HG03139 (cell line): Measurements from ENCODE around the gene ATXN1.
"Not testable (repeated sequence)": the region's sequence is repeated elsewhere in the genome, so short reads cannot be mapped to it uniquely, and the experiment has no call there.

Source experiments
- ATAC-seq: cut with Tn5 transposase; IDR thresholded peaks from one replicate; pipeline ENCODE4 v1.9.1; 2021; ENCODE audit not compliant: unreplicated experiment

The ATXN1 gene

DNA sequence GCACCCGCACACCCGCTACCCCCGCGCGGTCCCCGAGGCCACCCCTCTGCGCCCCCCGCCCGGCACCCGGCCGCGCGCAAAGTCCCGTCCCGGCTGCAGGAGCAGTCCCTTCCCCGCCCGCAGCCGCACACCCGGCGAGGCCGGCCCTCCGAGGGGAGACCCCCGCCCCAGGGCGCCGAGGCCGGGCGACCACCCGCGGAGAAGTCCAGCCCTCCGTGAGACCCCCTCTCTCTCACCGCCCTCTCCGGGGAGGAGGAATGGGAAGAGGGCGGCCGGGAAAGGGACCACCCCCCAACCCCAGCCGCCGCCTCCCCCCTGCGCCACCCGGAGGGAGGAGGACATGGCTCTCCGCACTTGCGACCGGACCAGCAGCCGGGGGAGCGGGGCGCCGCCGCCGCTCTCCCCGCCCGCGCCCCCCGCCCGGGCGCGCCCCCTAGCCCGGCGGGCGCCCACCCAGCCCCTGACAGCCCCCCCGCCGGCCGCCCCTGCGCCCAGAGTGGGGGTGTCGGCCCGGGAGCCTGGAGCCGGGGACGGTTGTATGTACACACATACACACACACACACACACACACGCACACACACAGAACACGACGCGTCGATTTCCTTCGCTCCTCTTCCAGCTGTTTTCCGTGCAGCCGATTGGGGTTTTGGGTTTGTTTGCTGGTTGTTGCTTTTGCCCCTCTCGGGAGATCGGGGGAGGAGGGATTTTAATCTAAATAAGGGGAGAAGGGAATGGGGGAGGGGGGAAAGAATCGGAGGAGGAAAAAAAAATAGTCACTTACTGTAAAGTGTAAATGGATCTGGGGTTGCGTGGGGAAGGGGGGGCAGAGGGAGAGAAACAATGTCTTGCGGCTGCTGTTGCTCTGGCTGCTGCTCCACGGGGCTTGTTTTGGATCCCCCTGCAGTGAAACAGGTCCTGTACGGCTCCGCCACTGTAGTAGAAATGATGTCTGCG lies at the start of gene ATXN1:
Gene ATXN1 (minus strand): TSS at position 945 of the 955 bp plus-strand sequence.
- no peak for ATAC-seq

DNA sequence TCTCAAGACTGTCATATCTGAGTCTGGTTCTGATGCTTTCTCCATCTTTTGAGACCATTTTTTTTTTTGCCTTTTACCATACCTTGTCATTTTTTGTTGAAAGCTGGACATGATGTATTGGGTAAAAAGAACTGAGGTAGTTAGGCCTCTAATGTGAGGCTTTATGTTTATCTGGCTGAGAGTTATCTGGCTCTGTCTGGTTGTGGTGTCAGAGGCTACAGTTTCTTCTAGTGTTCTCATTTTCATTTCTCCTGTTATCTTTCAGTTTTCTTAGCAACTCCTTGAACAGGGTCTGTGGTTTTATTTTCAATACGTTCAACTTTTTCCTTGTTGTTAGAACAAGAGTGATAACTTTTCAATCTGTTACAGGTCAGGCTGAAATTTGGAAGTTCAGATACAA lies 49.2 kb upstream of the ATXN1 start:
- no peak for ATAC-seq

DNA sequence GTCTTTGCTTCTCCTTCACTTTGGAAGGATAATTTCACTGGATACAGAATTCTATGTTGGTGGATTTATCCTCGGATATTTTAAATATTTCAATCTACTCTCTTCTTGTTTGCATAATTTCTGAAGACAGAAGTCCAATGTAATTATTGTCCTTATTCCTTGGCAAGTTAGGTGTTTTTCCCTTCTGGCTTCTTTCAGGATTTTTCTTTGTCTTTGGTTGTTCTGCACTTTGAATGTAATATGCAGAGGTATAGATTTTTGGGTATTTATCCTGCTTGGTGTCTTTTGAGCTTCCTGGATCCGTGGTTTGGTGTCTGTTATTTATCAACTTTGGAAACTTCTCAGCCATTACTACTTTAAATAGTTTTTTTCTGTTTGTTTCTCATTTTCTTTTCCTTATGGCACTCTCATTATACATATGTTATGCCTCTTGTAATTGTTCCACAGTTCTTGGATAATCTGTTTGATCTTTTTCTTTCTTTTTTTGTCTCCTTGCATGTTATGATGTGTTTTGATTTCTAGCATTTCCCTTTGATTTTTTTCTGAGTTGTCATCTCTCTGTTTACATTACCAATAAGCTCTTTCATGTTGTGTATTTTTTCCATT lies 48.6 kb upstream of the ATXN1 start:
- no peak for ATAC-seq

DNA sequence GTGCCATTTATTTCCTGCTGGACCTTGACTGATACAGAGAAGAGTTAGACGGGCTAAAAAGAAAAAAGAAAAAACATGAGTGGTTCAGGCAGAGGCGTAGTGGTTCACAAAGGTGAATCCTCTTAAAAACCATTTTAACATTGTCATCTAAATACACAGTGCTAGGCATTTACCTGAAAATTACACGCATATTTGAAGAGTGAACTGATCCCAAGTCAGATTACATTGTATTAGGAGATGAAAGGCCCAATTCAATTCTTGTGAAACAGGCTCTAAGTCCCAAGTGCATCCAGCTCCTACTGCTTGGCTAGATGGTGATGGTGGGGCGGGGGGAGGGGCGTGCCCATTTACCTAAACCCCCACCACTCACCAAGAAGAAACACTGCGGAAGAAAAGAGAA lies 46.7 kb upstream of the ATXN1 start:
- ATAC-seq, result no peak

DNA sequence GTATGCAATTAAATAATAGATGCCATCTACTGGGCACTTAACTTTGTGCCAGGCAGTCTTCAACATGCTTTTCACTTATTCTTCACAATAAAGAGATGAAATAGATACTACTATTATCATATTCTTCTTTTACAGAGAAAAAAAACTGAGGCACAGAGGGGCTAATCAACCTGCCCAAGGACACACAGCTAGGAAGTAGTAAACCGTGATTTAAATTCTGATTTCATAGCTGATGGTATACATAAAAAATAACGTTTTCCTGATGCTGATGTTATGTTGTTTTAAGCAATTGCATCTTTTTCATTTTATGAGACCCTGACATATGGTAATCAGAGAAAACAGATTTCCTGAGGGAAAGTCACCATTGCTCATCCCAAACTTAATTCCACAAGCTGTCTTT lies 45.1 kb upstream of the ATXN1 start:
- ATAC-seq, result no peak

DNA sequence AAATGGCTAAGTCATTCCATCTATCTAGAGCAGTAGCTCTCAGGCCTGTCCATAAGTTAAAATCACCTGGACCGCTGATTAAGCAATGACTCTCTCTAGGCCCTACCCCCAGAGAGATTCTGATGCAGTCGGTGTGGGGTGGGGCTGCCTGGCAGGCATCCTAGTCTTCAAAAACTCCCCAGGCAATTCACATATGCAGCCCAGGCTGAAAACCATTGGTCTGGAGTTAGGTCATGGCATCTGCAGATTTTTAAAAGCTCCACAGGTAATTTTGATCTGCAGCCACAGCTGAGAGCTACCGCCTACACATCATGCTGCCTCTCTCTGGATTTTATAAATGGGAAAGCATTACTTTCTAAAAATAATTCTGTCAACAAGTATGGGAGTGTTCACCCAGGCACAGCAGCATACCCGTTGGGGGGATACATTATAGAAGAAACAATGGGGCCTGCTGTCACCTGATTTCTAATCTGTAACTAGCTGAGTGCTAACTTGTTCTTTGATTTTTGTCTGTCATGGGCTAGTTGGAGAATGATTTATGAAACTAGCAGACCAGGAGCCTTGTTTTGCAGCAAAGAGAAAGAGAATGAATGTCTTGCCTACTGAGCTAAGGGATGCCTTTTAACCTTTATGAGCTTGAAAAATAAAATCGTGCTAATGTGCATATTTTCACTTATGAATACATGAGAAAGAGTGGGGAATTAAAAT lies 44.1 kb upstream of the ATXN1 start:
- ATAC-seq, result no peak

DNA sequence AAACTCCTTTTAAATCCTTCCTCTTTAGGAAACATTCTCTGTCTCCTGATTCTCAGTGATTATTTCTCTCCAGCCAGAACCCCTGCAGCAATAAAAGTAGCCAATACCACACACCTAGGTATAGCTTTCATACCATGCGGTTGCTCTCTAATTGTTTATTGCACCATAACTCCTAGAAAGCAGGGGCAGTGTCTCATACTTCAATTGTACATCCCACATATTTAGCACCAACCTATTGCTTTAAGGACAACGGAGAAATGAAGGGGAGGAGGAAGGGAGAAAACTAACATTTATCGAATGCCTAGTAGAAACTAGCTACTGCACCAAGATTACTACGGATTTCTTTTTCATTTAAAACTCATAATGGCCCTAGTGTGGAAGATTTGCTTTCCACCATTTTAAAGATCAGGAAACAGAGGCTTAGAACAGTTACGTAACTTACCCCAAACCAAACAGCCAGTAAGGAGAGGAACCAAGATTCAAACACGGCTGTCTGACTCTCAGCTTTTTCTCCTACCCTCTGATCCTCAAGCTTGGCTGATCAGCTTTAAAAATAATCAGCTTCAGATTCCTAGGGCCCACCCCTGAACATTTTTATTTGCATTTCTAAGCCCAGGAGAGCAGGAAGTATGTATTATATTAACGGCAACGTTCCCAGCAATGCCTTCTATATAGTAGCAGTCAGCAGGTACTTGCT lies 43.4 kb upstream of the ATXN1 start:
- no peak for ATAC-seq

DNA sequence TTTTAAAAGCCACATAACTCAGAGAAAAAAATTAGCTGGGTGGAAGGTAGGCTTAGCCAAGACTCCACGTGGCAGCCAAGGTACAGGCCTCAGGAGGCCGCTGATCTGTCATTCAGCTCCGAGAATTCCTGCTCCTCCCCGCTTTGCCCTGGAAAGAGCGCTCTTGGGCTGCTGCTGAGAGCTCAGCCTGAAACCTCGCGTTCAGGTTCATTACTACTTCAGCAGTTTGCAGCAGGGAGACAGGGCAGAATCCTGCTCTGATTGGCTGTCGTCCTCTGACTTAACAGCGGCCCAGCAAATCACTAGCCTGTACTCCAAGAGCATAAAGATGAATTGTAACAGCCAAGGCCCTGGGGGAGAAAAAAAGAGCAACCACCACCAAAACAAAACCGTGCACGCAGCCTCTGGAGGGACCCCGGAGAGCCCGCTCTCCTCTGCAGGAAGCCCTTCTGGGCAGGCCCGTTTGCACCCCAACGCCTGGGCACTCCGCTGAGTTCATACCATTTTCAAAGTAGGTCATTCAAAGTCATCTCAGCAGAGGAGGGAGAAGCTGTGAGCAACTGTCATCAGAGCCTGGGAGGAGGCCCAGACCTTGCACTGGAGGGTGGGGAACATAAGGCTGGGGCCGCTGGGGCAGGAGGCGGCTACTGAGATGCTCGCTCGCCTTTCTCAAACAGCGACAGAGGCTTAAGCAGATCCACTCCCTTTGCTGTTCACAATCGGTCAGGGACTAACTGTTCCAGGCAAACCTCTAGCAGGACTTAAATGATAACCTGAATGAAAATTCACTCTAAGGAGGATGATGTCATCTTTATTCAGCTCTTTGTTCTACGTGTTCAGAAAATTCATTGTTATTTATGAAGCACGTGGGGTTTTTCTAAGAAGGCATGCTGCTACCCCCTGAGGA lies 42.3 kb upstream of the ATXN1 start:
- ATAC-seq, result no peak

DNA sequence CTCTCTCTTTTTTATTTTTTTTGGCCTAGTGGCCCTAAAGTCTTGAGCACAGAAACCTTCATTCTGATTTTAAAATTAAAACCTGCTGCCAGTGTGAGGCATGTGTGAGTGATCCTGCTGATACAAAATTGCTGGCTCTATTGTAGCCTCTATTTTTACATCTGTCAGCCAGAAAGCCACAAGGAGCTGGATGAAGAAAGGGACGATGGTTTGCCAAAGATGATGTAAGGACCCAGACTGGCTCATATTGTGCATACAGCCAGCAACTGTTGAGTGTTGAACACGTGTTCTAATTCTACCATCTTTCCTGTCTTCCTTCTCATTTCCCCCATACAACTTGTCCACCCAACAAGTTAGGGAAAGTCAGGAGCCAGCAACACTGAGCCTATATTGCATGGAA lies 40.8 kb upstream of the ATXN1 start:
- no peak for ATAC-seq

DNA sequence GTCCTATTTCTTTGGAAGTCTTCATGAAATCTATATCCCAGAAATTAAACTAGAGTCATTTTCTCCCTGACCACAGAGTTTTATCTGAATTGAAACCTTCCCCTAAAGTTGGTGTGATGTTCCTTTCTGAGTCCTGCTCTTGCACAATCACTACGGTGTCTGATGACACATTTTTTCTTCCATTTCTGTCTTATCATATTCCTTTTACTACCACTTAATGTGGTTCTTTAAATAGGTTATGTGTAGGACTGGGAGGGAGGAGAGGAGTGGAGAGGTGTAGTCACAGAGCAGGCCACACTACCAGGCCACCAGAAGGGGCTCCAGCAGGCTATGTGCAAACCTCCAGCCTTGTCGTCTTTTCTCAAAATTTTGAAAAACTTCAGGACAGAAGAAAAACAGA lies 39.7 kb upstream of the ATXN1 start:
- ATAC-seq, result no peak

DNA sequence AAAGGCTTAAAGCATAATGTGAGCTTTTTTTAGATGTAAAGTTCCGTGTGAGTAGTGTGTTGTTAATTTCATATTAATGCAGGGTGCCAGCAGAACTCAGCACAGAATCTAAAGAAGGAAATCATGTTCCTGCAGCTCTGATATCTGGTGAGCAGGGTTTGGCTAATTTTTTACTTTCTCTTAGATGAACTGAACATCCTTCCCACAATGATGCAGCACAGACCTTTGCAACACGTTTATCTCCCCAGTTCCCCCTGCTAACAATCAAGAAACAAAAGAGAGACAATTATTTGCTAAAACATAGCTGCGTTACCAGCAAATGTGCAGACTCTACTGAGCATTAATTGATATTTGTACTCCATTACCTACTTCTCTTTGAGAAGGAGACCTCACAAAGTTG lies 39.1 kb upstream of the ATXN1 start:
- ATAC-seq, result no peak

DNA sequence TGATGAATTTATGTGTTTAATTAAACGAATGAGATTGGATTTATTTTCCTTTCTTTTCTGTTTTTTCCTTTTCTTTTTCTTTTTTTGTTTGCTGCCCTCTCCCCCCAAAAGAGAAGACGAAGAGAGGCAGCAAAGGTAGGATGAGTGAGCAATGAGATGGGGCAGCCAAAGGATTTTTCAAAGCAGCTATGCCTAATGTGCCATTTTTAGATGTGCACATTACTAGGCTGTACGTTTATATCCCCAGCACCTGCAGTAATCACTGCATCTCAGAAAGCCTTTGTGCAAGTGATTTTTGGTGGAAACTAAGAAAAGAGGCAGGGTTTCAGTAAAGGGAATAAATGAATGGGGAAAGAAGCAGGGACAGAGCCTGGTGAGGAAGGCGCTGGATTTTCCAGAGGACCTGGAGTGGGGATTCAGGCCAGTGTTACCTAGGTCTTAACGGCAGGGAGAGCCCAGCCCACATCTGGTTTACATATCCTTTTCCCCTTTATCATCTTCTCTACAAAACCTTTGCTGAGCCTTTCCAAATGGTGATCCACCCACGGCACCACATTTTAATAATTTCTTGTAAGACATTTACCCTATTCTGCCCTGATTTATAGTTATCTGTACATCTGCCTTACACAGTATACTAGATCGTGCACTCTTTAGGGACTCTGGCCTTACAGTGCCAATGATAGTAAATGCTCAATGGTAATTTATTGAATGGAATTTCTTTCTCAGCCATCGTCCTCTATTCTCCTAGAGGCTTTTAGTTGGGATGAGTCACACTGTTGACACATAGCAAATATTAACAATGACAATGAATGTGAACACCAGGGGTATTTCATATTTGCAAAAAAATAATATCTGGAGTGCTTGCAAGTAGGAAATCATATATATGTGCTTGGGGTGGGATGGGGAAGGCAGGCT lies 38.3 kb upstream of the ATXN1 start:
- no peak for ATAC-seq

DNA sequence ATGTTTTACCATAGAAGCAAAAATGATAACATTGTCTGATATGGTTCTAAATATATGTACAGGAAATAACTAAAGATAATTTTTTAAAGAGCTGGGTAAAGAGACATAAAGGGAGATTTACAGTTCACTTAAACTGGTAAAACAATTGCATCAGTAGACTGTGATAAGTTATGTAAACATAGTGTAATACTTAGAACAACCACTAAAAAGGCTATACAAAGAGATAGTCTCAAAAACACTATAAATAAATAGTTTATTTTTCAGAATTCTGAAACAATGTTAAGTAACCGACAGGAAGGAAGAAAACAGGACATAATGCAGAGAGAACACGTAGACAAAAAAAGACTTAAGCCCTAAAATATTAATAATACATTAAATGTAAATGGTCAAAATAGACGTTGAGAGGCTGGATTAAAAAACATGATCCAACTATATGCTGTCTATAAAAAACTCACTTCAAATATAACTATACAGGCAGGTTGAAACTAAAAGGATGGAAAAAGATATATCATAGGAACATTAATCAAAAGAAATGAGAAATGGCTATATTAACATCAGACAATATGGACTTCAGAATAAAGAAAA lies 32.7 kb upstream of the ATXN1 start:
- ATAC-seq, result no peak

DNA sequence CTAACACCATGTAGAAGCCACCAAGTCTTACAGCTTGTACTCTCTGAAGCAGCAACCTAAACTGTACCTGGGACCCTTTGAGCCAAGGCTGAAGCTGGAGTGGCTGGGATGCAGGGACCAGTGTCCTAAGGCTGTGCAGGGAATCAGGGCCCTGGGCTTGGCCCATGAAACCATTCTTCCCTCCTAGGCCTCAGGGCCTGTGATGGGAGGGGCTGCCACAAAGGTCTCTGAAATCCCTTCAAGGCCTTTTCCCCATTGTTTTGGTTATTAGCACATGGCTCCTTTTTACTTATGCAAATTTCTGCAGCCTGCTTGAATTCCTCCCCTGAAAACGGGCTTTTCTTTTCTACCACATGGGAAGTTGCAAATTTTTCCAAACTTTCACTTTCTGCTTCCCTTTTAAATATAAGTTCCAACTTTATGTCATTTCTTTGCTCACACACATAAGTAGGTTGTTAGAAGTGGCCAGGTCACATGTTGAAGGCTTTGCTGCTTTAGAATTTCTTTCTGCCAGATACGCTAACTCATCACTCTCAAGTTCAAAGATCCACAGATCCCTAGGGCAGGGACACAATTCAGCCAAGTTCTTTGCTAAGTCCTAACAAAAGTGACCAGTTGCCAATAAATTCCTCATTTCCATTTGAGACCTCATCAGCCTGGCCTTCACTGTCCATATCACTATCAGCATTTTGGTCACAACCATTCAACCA lies 28.2 kb upstream of the ATXN1 start:
- ATAC-seq, result no peak

DNA sequence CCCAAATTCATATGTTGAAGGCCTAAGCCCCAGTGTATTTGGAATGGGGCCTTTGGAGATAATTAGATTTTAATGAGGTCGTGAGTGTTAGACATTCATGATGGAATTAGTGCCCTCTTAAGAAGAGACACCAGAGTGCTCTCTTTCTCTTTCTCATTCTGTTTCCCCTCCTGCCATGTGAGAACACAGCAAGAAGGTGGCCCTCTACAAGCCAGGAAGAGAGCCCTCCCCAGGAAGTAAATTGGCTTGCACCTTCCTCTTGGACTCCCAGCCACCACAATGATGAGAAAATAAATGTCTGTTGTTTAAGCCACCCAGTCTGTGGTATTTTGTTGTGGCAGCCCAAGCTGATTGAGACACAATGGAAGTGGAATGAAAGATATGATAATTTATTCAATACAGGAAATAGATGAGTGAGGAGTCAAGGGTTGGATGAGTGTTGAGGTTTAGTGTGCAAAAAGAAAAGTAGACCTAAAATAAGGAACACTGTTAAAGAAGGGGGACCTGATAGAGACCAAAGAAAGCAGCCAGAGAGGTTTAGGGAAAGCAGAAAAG lies 25.9 kb upstream of the ATXN1 start:
- no peak for ATAC-seq

DNA sequence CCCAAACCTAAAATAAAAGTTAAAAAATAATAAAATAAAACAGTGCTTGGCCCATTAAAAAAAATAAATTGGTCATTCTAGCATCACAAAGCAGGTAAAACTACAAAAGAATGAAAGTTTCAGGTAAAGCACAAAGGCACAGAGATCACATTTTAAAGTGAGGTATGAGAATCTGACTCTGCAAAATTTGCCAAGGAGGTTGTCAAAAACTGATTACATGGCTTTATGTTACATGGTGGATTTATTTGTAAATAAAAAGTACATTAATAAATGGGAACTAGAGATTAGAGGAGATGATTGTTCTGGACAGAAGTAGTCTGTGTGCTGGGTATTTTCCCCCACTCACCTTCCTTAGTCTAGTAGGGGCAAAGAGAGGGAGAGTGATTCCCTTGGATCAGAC lies 24.2 kb upstream of the ATXN1 start:
- no peak for ATAC-seq

DNA sequence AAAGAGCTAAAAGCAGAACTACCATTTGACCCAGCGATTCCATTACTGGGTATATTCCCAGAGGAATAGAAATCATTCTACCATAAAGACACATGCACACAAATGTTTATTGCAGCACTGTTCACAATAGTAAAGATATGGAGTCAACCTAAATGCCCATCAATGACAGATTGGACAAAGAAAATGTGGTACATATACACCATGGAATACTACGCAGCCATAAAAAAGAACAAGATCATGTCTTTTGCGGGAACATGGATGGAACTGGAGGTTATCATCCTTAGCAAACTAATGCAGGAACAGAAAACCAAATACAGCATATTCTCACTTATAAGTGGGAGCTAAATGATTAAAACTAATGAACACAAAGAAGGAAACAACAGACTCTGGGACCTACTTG lies 23.7 kb upstream of the ATXN1 start:
- ATAC-seq, result not testable (repeated sequence)
